Keratinocyte (primary cell): ENCODE measurements around the gene LPAR3. TPM values are rescaled to one million over a fixed set of nuclear protein-coding genes. Genes with fewer than 3 reads are reported as not detected.

Experiments
- DNase-seq: peaks from one replicate; pipeline ENCODE4 v3.0.0-alpha.2; 2011; ENCODE audit warnings: low read depth, missing footprints, low spot score
- FAIRE-seq: peaks from 2 replicates; lab custom pipeline; 2011; peaks lifted over from hg19 to GRCh38; lab: Jason Lieb, UNC
- H2AFZ ChIP-seq: 2 replicates; pipeline ENCODE4 v1.6.0; 2012; ENCODE audit warnings: low read length, control low read depth, inconsistent platforms; ENCODE audit not compliant: control insufficient read depth
- H3K27ac ChIP-seq: 2 replicates; pipeline ENCODE4 v1.5.1; 2011; ENCODE audit warnings: low read length; ENCODE audit not compliant: control insufficient read depth, insufficient read depth
- H3K27me3 ChIP-seq: 3 replicates; pipeline ENCODE4 v1.6.0; 2011; ENCODE audit warnings: low read length; ENCODE audit not compliant: control insufficient read depth, insufficient read depth; ENCODE audit errors: extremely low read depth
- H3K36me3 ChIP-seq, 2 experiments: 2 replicates in 1 of 2; 3 replicates in 1 of 2; pipeline ENCODE4 v1.5.1; 2011; ENCODE audit warnings: low read length in 2 of 2, mild to moderate bottlenecking in 1 of 2; ENCODE audit not compliant: control insufficient read depth in 2 of 2, insufficient read depth in 2 of 2; ENCODE audit errors: extremely low read depth in 1 of 2
- H3K4me1 ChIP-seq: 3 replicates; pipeline ENCODE4 v1.5.1; 2011; ENCODE audit warnings: low read length; ENCODE audit not compliant: control insufficient read depth, insufficient read depth; ENCODE audit errors: extremely low read depth
- H3K4me2 ChIP-seq: 3 replicates; pipeline ENCODE4 v1.6.0; 2011; ENCODE audit warnings: low read depth, low read length; ENCODE audit not compliant: control insufficient read depth, insufficient read depth; ENCODE audit errors: extremely low read depth
- H3K4me3 ChIP-seq, 3 experiments: fragments of 200-600 bp in 1 of 3; sonication (generic) in 1 of 3; 2 replicates in 2 of 3; 3 replicates in 1 of 3; pipeline ENCODE4 v1.5.1; 2011 to 2016; ENCODE audit warnings: low read length in 3 of 3, mild to moderate bottlenecking in 3 of 3, control low read depth in 2 of 3, inconsistent platforms in 1 of 3, low read depth in 1 of 3, mixed read lengths in 1 of 3, mixed run types in 1 of 3, moderate library complexity in 1 of 3; ENCODE audit not compliant: control insufficient read depth in 2 of 3, insufficient read depth in 2 of 3; ENCODE audit errors: extremely low read depth in 1 of 3
- H3K79me2 ChIP-seq: 2 replicates; pipeline ENCODE4 v1.6.0; 2012; ENCODE audit warnings: low read length; ENCODE audit not compliant: control insufficient read depth, insufficient read depth
- H3K9ac ChIP-seq: 3 replicates; pipeline ENCODE4 v1.6.0; 2011; ENCODE audit warnings: low read length; ENCODE audit not compliant: control insufficient read depth, insufficient read depth; ENCODE audit errors: extremely low read depth
- H3K9me1 ChIP-seq: 3 replicates; pipeline ENCODE4 v1.6.0; 2011; ENCODE audit warnings: low read length; ENCODE audit not compliant: control insufficient read depth, insufficient read depth; ENCODE audit errors: extremely low read depth
- H3K9me3 ChIP-seq: 2 replicates; pipeline ENCODE4 v1.5.1; 2012; ENCODE audit warnings: low read depth, low read length; ENCODE audit not compliant: control insufficient read depth
- H4K20me1 ChIP-seq: 3 replicates; pipeline ENCODE4 v1.6.0; 2011; ENCODE audit warnings: low read length; ENCODE audit not compliant: control insufficient read depth, insufficient read depth; ENCODE audit errors: extremely low read depth
- CTCF ChIP-seq, 3 experiments: IDR thresholded peaks in 1 of 3; conservative IDR thresholded peaks in 1 of 3; optimal IDR thresholded peaks in 1 of 3; 2 replicates in 2 of 3; 3 replicates in 1 of 3; pipeline versions ENCODE3 to v1.5.1; 2011; ENCODE audit warnings: low read length in 3 of 3, mild to moderate bottlenecking in 3 of 3, moderate library complexity in 2 of 3, control low read depth in 1 of 3, inconsistent platforms in 1 of 3; ENCODE audit not compliant: insufficient read depth in 2 of 3; ENCODE audit errors: extremely low read depth in 1 of 3
- EZH2 ChIP-seq: IDR thresholded peaks from one replicate; pipeline ENCODE4 v1.6.1; 2012; ENCODE audit warnings: inconsistent platforms, mild to moderate bottlenecking, low read length, moderate library complexity
- dilution Hi-C: fragments of 300-500 bp; cut with MboI; formaldehyde crosslinking; loops from one replicate; pipeline ENCODE4 v1.7.0; 2020; ENCODE audit warnings: low sequenced_read_pairs; ENCODE audit not compliant: extremely low pct_ligation_motif_present
- polyA plus RNA-seq, 5 experiments: library from polyadenylated mRNA; depleted of rRNA in 3 of 5; stranded (reverse) in 3 of 5; stranded (forward) in 1 of 5; unstranded in 1 of 5; fragments of >200 nt; gene quantifications; 1 replicate in 1 of 5; 2 replicates in 3 of 5; 3 replicates in 1 of 5; pipeline versions ENCODE4 v1.2.1 to v1.2.3, GENCODE V29; 2011 to 2012; ENCODE audit warnings: missing spikeins in 2 of 5, low read depth in 1 of 5, low replicate concordance in 1 of 5

The LPAR3 gene
- polyA plus RNA-seq, 1 donor (not counting 4 experiments of a cell fraction or from before 2014, with no cell fraction given) = 42.1 TPM

- Histone ChIP-seq H3K27ac (no peak overlapping the region), H3K36me3 (peaks cover 1 to 11% of the 10 kb centered on the region in 2 experiments), H3K27me3 (no peaks in the 10 kb centered on the region), H3K4me1 (no peaks in the 10 kb centered on the region), H3K4me2 (no peak overlapping the region), H3K79me2 (no peaks in the 10 kb centered on the region), H2AFZ (no peak overlapping the region), H3K9ac (no peak overlapping the region), H3K9me1 (no peaks in the 10 kb centered on the region), H3K9me3 (no peaks in the 10 kb centered on the region), H4K20me1 (no peaks in the 10 kb centered on the region), H3K4me3 (no peak overlapping the region)
- TF ChIP-seq CTCF (optimal IDR thresholded peaks at IDR 0.05 in 1 of 3, IDR thresholded peaks at IDR 0.05 in 1 of 3, conservative IDR thresholded peaks at IDR 0.05 in 1 of 3; ENCODE audit: extremely low read depth in 1 of 3, insufficient read depth in 2 of 3, low read length in 3 of 3) = no peak
- TF ChIP-seq EZH2 = no peak
- no peak for DNase-seq
- no peak for FAIRE-seq
- dilution Hi-C loops = no loop called here
These were observed 82.7 kb downstream of the LPAR3 start for GRCh38 chr1:84810343-84810742.

- Histone ChIP-seq H3K9me3 (no peaks in the 10 kb centered on the region), H3K36me3 (peaks cover 1 to 9% of the 10 kb centered on the region in 2 experiments), H4K20me1 (no peaks in the 10 kb centered on the region), H2AFZ (no peak overlapping the region), H3K27me3 (no peaks in the 10 kb centered on the region), H3K4me2 (no peak overlapping the region), H3K9ac (no peak overlapping the region), H3K9me1 (no peaks in the 10 kb centered on the region), H3K4me1 (no peaks in the 10 kb centered on the region), H3K4me3 (no peak overlapping the region), H3K79me2 (no peaks in the 10 kb centered on the region), H3K27ac (no peak overlapping the region)
- no peak for FAIRE-seq
- DNase-seq = no peak
- TF ChIP-seq EZH2 (no peak), CTCF (optimal IDR thresholded peaks at IDR 0.05 in 1 of 3, IDR thresholded peaks at IDR 0.05 in 1 of 3, conservative IDR thresholded peaks at IDR 0.05 in 1 of 3; ENCODE audit: extremely low read depth in 1 of 3, insufficient read depth in 2 of 3, low read length in 3 of 3) (no peak)
- dilution Hi-C loops = no loop called here
These were observed 84.0 kb downstream of the LPAR3 start for GRCh38 chr1:84809023-84809422.
